Epithelial cell of prostate (primary cell): ENCODE results near the gene GPX1.
"Not testable (repeated sequence)": the region's sequence is repeated elsewhere in the genome, so short reads cannot be mapped to it uniquely, and the experiment has no call there.

Experiments used
- DNase-seq: peaks from one replicate; pipeline ENCODE4 v3.0.0-alpha.2; 2011; ENCODE audit warnings: low read depth, low spot score
- H3K27ac ChIP-seq: fragments of 450-650 bp; 2 replicates; pipeline ENCODE4 v1.5.1; 2017; ENCODE audit warnings: mild to moderate bottlenecking

The GPX1 gene

DNA sequence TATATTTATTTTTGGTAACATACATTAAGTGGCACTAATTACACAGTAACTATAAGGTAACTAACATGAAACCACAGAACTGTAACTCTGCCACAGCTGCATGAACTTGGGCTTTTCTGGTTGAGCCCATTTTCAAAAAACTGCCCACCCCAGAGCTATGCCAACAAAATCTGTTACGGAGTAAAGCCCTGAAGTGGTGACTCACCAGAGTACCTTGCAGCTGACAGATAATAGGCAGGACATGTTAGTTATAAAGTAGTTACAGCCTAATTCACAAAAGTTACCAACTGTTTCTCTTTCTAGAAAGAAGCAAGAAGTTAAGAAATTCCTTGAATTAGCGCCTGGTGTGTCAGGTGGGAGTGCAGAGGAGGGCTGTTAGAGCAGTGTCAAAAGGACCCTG lies 1.5 kb upstream of the GPX1 start:
- no peak for DNase-seq

DNA sequence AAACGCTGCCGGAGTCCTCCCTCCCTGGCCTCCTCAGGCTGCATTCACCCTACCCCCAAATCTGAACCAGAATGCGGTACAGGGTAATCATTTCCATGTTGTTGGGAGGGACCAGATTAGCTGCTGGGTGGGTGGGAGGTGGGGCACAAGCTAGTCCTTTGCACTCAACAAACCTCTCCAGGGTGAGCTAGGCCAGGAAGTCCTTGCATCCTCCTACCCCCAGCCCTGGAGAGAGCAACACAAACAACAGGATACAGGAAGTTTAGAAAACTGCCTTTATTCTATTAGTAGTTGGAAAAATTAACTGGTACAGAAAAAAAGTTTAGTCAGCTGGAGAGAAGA lies 702 bp upstream of the GPX1 start:
- no peak for DNase-seq
- H3K27ac ChIP-seq: peak overlapping the region; percentile 93

More for the DNA sequence above, 1.5 kb upstream of the GPX1 start:
- peak overlapping the region; percentile 93 for H3K27ac ChIP-seq

DNA sequence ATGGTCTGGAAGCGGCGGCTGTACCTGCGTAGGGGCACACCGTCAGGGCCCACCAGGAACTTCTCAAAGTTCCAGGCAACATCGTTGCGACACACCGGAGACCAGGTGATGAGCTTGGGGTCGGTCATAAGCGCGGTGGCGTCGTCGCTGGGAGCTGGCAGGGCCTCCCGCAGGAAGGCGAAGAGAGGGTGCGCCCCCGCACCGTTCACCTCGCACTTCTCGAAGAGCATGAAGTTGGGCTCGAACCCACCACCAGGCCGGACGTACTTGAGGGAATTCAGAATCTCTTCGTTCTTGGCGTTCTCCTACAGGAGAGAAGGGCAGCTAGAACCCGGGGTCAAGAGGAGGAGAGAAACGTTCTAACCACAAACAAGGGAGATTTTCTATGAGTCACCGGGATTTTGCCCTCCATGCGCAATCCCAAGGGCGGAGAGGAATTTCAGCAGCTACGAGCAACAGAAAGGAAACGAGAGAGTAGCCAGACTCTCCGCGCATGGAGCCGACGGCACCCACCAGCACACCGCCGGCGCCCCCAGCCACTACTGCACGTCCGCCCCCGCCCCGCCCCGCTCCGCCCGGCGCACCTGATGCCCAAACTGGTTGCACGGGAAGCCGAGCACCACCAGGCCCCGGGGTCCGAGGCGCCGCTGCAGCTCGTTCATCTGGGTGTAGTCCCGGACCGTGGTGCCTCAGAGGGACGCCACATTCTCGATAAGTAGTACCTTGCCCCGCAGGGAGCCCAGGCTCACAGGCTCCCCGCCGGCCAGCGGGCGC lies 523 bp downstream of the GPX1 start:
- peak overlapping the region; percentile 93 for H3K27ac ChIP-seq
- not testable (repeated sequence) for DNase-seq

DNA sequence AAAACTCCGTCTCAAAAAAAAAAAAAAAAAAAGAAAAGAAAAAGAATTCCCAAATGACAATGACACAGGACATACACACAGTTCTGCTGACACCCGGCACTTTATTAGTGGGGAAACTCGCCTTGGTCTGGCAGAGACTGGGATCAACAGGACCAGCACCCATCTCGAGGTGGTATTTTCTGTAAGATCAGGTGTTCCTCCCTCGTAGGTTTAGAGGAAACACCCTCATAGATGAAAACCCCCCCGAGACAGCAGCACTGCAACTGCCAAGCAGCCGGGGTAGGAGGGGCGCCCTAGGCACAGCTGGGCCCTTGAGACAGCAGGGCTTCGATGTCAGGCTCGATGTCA lies 1.1 kb downstream of the GPX1 start:
- DNase-seq: not testable (repeated sequence)
- peak overlapping the region; percentile 93 for H3K27ac ChIP-seq

DNA sequence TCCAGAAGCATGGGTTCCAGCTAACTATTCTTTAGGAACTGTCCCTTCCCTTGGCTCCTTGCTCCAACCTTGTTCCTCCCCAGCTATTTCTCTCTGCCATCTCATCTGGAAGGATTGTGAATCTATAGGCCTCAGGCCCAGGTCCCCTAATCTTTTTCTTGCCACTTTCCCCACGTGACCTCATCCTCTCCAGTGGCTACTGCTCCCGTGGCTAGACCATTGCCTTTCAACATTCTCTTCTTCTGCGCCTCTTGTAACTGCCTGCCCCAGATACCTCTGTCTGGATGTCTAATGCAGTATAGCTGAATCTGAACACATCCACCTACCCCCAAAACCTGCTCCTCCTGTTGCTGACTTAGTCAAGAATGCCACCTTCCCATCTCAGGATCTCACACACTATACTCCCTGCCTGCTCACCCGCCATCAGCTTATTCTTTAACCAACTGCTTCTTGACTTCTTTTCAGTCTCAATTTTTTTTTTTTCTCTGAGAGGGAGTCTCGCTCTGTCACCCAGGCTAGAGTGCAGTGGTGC lies 5.2 kb downstream of the GPX1 start:
- H3K27ac ChIP-seq: peak overlapping the region; percentile 92
- no peak for DNase-seq

DNA sequence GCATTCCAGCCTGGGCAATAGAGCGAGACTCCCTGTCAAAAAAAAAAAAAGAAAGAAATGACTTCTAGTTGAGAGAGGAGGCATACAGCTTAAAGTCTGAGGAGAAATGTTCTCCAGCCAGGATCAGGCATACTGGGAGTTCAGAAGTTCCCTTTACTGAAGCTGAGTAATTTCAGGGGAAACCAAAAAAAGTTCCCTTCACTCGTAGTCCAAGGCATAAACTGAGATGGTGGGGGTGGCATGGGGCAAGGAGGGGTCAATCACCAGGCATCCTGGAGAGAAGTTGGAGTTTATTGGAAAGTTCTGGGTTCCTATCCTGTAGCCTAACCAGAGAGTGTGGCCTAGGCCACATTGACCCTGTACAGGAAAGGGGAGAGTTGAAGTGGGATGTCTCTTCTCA lies 5.9 kb downstream of the GPX1 start:
- H3K27ac ChIP-seq: peak overlapping the region; percentile 92
- no peak for DNase-seq

DNA sequence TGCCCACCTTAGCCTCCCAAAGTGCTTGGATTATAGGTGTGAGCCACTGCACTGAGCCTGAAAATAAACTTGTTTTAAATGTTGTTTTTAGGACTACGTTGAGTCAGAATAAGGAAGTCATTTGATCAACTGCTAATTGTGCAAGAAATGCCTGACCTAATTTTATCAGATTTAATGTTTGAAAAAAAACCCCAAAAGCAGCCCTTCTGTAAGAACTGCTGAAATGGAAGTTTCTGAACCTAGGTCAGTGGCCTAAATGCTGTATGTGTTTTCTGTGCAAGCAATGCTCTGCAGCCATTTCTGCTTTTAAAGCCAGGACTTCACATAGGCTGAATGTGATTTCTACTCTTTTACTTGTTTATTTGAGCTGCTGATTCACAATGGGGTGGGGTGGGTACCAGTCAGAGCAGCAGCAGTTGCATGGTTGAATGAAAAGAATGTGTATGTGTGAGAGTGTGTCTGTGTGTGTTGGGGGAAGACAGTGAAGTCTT lies 6.6 kb downstream of the GPX1 start:
- H3K27ac ChIP-seq: peak overlapping the region; percentile 92
- DNase-seq: peak; percentile 86

DNA sequence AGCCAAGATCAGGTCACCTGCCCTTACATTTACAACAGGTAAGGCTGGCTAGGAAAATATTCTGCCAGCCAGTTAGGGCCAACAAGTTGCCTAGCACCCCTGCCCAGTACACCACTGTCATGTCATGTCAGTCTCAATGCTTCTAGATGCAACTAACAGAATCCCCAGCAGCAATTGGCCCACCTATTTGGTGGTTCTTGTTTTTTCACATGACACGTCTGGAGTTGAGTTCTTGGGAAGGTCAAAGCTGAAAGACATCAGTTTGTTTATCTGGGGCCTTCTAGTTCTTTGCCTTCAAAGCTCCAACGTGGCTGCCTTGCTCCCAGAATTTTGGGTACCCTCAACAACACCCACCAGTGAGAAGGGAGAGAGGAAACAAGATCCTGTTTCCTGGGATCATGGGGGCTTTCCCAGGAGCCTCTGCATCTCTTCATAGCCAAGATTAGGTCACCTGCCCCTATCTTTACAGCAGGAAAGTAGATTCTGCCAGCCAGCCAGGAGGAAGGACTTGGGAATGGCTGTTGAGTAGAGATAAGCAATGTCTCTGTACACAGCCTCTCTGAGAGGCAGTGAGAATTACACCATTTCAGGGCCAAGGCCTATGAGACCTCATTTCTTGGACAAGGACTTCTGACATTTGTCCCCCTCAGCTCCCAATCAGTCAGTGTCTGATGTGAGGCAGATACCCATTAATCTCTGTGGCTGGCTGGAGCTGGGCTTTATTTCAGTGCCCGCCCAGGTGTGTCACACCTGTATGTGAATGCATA lies 8.6 kb downstream of the GPX1 start:
- H3K27ac ChIP-seq: peak overlapping the region; percentile 92

DNA sequence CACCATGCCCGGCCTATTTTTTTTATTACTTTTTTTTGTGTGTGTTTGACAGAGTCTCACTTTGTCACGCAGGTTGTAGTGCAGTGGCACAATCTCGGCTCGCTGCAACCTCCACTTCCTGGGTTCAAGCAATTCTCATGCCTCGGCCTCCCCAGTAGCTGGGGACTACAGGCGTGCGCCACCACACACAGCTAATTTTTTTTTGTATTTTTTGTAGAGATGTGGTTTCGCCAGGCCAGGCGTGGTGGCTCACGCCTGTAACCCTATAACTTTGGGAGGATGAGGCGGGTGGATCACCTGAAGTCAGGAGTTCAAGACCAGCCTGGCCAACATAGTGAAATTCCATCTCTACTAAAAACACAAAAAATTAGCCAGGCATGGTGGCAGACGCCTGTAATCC lies 9.8 kb downstream of the GPX1 start:
- not testable (repeated sequence) for DNase-seq
- peak overlapping the region; percentile 99 for H3K27ac ChIP-seq

More for the DNA sequence above, 8.6 kb downstream of the GPX1 start:
- DNase-seq: no peak

DNA sequence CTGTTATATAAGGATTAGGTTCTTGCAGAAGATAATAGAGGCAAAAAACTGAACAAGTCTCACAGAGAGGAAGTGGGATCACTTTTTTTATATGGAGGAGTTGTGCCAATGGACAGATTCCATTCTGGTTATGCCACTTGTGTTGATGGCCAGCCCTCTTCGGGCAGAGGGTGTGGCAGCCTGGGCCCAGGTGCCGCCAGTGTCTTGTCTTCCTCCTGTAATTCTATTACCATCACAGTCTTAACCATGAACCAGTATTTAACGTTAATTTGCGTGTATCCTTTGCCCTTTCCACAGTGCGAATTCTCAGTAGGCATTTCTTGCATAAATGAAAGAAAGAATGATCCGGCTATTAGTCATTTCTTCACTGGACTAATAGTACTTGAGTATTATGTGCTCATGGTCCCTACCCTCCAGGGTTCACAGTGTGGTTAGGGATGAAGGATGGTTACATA lies 11.3 kb downstream of the GPX1 start:
- peak overlapping the region; percentile 99 for H3K27ac ChIP-seq
- DNase-seq: no peak

DNA sequence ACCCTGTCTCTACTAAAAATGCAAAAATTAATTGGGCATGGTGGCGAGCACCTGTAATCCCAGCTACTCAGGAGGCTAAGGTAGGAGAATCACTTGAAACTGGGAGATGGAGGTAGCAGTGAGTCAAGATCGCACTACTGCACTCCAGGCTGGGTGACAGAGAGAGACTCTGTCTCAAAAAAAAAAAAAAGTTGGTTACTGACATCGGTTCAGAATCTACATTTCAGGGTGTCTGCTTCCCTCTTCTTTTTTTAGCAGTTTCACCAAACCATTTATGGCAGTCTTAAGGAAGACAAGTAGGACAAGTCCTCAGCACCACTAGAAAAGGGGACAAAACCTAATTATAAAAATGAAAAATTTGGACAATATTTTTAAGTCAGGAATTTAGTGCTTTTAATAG lies 15.0 kb downstream of the GPX1 start:
- H3K27ac ChIP-seq: no peak overlapping the region

DNA sequence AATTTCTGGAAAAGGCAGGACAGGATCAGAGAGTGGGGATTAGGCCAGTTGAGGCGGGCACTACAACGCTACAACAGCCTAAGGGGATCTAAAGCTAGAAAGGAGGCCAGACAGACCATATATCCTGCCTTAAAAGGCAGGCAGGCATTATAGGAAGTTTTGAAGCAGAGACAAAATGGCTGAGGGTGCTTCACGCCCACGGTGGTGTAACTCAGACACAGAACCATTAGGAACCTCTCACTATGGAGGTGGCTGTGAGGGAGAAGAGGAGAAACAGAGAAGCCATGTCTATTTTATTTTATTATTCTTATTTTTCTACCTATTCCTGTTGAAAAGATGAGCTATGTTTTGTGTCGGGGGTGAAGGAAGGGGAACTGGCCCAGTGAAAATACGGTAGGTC lies 16.2 kb downstream of the GPX1 start:
- no peak overlapping the region for H3K27ac ChIP-seq
- no peak for DNase-seq

More for the DNA sequence above, 15.0 kb downstream of the GPX1 start:
- DNase-seq: no peak

DNA sequence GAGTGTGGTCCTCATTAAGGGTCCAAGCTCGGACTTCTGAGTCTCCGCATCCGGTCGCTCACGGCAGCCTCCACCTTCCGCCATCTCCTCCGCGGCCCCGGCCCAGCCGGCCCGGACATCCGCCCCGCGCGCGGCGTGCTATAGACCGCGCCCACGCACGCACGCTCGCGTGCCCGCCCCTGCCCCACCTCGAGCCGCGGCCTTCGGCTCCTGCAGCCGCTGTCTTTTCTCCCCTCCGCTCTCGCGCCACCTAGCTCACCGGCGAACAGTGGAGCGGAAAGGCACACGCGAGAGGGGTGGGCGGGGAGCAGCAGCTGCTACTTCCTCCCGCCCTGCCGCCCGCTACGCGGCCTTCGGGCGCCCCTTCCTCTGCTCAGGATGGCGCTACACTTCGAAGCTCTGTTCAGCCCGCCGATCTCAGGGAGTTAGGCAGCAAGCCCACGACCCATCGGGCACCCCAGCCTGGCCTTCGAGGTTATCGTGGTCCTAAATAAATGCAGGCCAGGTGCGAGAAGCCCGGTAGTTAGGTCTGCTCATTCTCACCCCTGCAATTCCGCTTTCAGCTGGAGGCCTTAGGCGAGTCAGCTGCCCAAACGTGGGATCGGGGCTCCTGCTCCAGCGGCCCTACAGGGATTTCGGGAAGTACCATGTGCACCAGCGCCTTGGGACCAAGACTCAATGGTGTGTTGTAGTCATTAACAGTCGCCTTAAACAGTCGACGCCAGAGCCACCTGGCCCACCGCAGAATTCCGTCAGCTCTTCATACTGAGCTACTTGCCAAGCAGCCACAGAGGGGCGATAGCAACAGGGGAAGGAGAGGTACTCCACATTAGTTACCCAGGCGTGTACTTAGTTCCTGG lies 18.0 kb downstream of the GPX1 start, which contains the start of gene USP4:
TSS of gene USP4 (minus strand) at position 113 of the 860 bp plus-strand sequence. CDS start at position 84, 29 bp downstream.
- no peak for DNase-seq
- peak within 1 kb of the TSS; percentile 89 for H3K27ac ChIP-seq

DNA sequence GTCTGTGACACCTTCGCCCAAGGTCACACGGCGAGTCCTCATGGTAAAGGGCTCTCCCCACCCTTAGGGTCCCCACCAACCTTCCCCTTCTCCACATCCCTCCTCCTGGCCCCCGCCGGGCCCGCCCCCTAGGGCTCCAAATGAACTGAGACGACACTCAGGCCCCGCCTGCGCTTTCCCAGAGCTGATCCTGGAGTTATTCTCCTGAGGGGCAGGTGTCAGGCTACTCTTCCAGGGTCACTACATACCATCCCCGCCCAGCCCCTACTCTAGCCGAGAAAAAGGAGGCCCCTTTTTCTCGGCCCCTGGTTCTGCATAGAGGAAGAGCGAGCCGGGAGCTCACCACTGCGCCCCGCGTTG lies 18.6 kb downstream of the GPX1 start:
- DNase-seq: no peak
- peak overlapping the region; percentile 89 for H3K27ac ChIP-seq

DNA sequence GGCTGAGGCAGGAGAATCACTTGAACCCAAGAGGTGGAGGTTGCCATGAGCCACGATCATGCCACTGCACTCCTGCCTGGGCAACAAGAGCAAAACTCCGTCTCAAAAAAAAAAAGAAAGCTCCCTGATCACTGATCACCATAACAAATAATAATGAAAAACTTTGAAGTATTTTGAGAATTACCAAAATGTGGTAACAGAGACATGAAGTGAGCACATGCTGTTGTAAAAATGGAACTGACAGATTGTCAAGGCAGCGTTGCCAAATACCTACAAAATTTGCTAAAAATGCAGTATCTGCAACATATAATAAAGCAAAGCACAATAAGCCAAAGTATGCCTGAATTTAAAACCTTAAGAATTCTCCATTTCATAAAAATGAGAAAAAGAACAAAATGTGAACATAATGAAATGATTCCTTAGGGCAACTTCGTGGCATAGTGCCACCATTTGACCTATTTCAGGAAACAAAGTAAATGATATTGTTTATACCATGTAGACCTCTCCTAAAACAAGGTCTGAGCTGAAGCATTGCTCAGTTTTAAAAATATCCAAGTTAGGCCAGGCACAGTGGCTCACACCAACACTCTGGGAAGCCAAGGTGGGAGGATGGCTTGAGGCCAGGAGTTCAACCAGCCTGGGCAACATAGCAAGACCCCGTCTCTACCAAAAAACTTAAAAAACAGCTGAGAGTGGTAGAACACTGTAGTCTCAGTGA lies 24.1 kb downstream of the GPX1 start:
- no peak for DNase-seq
- H3K27ac ChIP-seq: no peak overlapping the region

DNA sequence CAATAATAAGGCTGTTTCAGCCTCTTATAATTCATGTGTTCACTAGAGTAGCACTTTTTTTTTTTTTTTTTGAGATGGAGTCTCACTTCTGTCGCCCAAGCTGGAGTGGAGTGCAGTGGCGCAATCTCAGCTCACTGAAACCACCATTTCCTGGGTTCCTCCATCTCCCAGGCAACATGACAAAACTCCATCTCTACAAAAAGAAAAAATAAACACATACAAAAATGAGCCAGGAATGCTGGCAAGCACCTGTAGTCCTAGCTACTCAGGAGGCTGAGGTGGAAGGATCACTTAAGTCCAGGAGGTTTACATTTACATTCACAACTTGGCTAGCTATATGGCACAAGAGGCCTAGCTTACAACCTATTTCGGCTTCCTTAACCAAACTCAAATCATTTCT lies 25.1 kb downstream of the GPX1 start:
- H3K27ac ChIP-seq: no peak overlapping the region

DNA sequence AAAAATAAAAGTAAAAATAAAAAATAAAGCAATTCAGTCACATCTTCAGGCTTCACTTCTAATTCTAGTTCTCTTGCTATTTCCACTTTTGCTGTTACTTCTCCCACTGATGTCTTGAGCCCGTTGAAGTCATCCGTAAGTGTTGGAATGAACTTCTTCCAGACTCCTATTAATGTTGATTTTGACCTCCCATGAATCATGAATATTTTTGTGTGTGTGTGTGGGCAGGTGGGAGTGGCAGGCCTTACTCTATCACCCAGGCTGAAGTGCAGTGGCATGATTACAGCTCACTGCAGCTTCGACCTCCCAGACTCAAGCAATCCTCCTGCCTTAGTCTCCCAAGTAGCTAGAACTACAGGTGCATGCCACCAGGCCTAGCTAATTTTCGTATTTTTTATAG lies 29.0 kb downstream of the GPX1 start:
- H3K27ac ChIP-seq: peak overlapping the region; percentile 53
- no peak for DNase-seq

More for the DNA sequence above, 25.1 kb downstream of the GPX1 start:
- no peak for DNase-seq

DNA sequence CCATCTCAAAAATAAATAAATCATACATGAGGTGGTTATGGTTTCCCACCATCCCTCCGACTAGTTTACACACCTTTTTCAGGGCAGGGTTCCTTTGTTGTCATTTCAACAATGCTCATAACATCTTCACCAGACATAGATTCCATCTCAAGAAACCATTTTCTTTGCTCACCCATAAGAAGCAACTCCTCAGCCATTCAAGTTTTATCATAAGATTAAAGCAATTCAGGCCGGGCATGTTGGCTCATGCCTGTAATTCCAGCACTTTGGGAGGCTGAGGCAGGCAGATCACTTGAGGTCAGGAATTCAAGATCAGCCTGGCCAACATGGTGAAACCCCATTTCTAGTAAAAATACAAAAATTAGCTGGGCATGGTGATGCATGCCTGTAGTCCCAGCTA lies 29.8 kb downstream of the GPX1 start:
- not testable (repeated sequence) for DNase-seq
- peak overlapping the region; percentile 53 for H3K27ac ChIP-seq

DNA sequence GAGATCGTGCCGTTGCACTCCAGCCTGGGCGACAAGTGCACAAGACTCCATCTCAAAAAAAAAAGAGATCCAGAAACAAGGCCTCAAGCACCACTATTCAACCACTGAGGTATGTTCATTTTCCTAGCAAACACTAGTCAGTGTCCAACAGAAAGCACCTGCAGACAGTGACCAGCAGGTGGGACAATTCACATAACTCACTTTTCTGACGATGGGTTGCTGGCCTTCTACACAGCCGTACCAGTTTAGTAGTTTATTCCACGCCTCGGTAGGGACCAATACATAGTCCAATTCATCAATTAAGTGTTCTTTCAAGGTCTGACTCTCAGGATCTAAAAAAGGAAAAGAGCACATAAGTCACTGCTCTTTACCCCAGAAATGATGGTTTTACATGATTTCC lies 30.7 kb downstream of the GPX1 start:
- no peak for DNase-seq

DNA sequence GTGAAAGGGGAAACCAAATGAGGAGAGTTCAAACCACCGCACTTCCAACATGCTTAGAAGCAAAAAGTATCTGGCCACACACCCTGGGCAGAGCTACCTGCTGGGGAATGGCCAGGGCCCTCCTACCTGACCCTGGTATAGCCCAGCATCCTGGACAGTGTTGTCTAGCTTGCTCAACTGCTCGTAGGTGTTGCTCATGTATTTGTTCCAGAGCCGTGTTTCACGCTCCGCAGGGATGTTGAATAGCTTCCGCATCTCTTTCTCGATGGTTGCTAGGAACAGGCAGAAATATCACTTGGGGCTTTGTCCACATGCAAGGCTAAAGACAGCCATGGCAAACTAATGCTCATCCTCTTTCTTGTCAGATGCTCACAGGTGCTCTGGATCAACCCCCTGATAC lies 33.4 kb downstream of the GPX1 start:
- H3K27ac ChIP-seq: no peak overlapping the region
- no peak for DNase-seq

More for the DNA sequence above, 30.7 kb downstream of the GPX1 start:
- peak overlapping the region; percentile 53 for H3K27ac ChIP-seq
